Measurements from ENCODE around the gene ARHGEF40.

The ARHGEF40 gene

DNA sequence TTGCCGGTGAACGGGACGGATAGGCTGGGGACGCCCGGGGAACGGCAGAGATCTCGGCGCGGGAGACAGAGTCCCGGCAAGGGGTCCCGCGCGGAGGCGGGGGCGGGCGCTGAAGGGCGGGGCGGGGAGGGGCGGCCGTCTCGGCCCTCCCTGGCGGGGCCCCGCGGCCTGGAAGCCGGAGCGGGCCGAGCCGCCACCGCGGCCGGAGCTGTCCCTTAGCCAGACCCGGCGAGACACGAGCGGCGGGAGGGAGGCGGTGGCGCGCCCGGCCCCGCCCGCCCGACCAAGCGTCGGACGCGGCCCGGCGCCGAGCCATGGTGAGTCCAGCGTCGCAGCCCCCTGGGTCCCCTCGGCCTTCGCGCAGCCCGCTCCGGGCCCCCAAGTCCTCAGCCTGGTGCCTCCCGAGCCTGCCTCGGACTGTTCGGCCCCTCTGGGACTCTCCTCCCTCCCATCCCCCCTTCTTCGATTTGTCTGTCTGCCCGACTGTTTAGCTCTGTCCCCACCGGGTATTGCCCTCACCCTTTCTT lies at the start of gene ARHGEF40:
ARHGEF40 (plus strand) TSS at position 222 of the 527 bp plus-strand sequence; CDS start at position 315, 93 bp downstream.
- no peak for ATAC-seq

DNA sequence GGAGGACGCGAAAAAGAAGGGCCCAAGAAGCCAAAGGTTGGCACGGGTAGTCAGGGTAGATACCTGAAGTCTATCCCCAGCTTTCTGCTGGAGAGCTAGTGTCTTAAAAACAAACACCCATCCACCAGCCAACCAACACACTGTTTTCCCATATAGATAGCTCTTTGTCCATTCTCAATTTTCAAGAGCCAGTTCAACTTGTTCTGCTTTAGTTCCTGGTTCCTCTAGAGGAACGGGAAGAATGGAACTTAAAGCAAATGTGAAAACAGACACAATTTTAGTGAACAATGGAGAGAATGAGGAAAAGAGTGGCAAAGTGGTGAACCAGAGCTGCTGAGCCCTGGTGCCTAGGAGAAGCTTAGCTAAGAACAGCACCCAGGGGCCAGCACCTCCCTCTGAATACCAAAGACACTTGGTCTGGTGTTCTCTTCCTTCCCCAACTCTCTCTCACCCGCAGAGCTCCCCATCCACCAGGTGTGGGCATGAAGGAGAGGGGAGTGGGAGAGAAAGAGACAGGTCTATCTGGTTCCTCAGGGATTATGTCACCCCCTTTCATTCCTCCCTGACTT lies 49.0 kb upstream of the ARHGEF40 start:
- no peak for ATAC-seq

DNA sequence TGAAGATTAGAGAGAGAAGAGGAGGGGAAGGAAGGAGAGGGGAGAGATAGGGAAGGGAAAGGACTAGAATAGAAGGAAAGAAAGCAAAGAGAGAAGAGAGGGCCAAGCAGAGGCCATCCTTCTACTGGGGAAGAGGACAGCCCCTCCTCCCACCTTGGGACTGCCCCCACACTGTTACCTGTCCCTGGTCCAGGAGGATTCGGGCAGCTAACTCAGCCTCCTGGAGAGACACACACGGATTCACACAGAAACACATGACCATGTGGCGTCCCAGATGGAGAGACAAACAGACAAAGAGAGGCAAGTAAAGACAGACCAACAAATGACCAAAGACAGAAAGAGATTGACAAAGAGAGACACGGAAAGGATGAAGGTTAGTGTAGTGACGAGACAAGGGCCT lies 47.4 kb upstream of the ARHGEF40 start:
- ATAC-seq, result no peak

DNA sequence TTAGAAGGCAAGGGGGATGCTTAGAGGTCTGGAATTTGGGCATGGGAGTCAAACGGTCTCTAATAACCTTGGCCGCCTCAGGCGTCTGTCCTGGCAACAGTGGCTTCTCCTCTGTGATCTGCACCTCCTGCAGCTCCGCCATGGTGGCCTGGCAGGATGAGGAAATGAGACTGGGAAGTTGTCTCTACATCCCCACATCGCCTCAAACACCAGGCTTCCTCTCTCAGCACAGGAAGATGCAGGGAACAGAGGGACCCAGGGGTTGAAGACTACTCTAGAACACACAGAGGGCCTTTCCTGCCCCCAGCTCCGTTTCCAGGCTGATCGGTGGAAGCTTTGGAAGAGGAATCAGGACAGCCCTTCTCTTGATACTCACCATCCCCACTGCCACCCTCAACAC lies 46.9 kb upstream of the ARHGEF40 start:
- ATAC-seq, result no peak

DNA sequence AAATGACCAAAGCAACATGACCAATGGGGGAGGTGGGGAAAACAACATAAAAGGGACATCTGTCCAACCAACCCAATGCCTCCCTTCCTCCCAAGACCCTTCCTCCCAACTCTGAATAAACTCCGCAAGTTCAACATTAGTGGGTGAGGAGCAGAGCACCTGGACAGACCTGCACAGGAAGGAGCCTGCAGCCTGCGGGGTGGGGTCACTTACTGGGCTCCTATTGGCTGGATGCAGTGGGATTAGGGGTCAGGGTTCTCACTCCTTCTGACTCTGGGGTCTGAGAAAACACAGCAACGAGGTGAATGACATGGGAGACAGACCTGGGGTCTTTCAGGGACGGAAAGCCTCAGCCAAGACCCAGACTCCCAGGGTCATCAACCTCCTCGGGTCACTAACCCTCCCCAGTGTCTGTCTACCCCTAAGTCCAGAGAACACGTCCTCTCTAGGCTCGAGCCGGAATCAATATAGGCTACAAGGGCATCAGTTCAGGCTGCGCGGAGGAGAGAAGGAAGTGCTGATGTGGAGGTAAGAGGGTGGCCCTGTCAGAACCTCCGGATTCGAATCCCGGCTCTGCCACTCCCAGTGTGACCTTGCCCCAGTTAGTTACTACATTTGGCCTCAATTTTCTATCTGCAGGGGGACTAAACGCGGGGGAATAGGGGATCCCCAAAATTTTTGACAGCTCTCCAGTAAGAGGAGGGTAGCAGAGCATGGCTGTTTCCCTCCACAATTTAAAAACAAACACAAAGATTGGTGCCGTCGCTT lies 46.1 kb upstream of the ARHGEF40 start:
- no peak for ATAC-seq

DNA sequence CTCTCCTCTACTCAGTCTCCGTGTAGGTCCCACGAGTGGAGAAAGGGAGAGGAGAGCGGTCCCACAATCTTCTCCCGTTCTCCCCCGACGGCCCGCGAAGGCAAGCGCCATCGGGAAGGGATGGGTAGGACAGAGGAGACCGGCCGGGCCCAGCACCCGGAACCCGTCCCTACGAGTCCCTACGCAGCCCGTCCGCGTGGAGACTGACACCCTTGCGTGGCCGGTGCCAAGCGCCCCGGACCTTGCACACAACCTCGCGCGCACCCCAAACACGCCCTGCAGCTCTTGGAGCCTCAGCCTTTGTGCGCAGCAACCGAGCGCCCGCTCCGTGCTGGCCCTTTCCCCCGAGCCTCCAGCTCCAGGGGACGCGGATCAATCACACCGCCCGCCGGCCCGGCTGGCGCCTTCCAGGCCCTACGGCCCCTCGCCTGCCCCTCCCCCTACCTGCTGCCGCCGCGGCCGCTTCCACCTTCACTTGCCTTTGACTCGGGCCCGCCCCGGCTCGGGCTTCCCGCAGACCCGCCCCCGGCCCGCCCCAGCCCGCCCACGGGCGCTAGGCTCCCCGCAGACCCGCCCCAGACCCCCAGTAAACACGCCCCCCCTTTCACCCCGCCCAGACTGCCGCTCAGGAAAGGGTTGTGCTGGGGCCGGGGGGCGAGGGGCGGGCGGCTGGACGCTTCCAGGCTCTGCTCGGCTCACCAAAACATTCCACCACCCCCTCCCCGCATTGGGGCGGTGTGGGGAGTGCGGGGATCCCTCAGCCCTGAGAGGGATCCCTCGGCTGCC lies 45.3 kb upstream of the ARHGEF40 start, which contains the start of gene NDRG2:
NDRG2 (minus strand) TSS at position 477 of the 786 bp plus-strand sequence. CDS start 1,746 bp downstream, outside the sequence.
- ATAC-seq, result peak; percentile 78 to 80

DNA sequence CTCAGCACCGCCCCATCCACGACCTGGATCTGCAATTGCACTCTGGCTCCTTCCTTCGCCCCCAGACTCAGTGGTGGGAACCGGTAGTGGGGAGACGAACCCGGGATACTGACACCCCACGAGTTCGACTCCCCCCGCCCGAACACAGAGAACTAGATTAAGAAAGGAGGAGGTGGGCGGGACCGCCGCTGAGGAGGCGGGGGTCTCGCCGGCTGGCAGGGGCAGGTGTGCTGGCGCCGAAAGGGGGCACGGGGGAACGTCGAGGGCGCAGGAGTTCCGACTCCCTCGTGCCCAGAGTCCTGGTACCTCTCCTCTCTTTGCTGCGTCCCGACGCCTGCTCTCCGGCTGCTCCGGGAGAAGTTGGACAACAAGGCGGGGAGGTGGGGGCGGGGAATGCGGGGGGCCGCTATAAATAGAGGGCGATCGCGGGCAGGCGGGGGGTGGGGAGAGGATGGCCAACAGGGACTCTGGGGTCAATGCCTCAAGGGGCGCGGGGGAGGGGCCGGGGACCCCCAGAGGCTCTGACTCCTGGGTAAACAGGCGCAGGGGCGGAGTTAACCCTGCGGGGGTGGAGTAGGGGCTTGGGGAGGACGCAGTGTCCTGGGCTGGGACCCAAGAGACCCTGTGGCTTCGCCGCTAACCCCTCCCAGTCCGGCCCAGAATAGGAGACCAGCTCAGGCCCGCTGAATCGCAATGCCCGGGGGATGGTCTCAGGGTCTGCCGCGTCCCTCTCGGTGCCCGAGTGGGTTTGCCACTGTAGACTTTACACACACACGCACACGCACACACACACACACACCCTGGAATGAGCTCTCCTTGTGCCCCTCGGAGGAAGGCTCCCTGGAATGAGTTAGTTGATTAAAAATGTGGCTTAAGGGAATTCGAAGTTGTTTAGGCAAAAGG lies 44.5 kb upstream of the ARHGEF40 start:
- peak in 1 of 2 donors; percentile 35 for ATAC-seq

DNA sequence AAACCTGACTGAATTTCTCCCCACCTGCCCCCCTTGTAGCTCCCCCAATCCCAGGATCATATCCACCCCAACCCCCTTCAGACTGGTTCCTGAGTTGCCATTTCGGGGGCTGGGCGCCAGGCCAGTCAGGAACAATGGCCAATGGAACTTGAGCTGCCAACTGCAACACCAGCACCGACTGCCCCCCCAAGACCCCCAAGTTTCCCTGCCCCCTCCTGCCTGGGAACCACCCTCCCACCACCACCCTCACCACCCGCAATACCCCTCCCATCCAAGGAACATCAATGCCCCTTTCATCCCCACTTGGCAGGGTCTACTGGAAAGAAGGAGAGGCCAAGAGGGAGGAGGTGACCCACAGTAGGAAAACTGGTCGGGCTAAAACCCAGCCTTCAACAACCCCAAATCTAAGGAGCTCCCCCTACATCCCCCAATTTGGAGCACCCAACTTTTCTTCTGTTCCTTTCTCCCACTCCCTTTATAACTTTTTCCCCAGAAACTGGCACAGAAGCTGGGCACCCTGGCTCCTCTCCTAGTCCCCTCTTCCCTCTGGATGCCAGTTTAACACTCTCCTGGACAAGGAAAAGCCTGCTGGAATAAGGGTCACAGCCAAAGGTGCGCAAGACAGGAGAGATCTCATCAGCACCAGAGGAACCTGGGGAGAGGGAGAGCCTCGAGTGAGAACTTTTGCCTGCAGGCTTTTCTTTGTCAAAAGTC lies 43.7 kb upstream of the ARHGEF40 start:
- no peak for ATAC-seq

DNA sequence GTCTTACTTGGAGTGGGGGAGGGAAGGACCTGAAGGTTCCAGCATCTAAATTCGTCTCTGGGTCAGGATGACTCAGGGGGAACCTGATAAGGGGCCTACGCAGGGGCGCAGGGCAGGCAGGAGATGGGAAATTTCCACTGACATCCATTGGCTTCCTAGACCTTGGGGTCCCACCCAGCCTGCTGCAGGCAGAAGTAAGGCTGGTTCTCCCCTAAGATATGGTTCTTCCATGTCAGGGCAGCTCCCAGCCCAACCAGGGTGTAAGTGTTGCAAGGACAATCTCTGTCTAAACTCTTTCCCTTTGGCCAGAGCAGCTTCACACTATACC lies 43.2 kb upstream of the ARHGEF40 start:
- no peak for ATAC-seq

DNA sequence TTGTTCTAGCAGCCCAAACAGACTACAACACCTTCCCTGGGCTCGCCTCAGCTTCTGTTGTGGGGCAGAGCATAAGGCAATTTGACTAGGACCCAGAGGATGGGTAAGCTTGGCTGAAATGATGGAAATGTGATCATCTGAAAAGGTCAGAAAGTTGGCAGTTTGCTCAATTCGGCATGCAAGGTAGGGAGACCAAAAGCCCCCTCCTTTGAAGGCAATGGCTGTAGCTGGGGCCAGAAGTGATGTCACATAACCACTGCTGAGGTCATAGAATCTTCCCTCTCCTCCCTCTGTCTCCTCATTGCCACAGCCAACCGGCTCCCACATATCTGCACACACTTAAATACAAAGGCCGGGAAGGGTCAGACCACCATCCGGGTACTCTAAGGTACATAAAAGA lies 40.2 kb upstream of the ARHGEF40 start, which contains the start of gene TPPP2:
TPPP2 (plus strand) TSS at position 301 of the 400 bp plus-strand sequence. CDS start 365 bp downstream, outside the sequence.
- no peak for ATAC-seq

DNA sequence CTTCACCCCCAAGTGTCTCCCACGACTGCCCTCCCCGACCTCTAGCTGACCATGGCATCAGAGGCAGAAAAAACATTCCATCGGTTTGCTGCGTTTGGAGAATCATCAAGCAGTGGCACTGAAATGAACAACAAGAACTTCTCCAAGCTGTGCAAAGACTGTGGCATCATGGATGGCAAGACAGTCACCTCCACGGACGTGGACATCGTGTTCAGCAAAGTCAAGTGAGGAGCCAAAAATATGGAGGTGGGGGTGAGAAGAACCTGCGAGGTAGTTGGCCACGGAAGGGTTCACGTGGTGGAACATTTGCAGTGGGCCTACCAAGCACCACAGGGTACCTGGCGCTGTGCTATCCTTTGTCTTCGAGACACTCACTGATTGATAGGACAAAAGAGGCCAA lies 39.6 kb upstream of the ARHGEF40 start:
- ATAC-seq, result no peak

DNA sequence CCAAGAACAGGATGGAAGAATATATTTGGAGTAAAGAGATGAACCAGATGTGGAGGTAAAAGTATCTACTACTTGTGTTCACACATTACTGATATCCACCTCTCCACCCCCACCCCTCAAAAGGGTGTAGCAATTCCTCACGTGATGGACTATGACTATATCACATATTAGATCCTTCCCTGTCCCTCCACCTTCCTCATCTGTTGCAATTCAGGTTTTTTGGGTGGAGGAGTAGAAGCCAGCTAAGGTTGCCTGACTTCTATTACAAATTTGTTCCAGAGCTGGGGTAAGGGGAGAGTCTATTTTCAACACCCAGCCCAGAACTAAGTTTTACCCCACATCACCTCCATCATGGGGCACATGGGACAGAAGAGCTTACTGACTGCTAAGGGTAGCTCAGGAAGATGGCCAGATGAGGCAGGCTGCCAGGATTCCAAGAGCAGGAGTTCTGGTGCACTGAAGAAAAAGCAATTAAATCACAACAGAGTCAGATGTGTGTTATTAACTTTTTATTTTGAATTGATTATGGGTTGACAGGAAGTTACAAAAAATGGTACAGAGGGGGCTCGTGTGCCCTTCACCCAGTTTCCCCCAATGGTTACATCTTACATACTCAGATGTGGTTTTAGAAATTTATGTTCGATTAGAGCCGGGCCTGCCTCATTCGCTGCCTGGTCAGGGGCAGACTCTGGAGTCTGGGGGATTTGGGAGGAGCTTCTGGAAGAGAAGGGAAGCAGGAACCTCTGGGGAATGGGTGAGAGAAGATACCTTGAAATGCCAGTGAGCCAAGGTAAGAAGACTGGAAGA lies 37.6 kb upstream of the ARHGEF40 start:
- ATAC-seq, result no peak

DNA sequence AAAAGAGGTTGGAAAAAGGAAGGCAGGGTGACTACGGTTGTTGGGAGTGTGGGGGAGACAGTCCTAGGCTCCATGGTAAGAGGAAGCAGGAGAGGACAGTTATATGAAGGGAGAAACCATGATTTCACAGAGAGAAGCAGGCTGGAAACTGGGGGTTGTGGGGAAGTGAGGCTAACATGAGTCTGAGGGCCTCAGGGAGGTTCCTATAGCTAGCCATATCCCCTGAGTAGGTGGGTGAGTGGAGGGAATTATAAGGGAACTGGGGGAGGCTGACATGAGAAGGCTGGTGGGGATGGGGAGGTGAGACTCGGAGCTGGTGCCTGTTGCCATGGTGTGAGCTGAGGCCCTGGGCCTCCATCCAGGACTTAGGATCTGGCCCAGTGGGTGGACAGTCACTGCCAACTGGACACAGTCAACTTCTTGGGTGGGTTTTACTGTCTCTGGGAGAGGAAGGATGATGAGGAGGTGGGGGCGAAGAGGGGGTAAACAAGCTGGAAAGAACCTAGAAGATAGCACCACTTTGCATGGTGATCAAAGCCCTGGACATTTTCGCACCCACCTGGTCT lies 36.9 kb upstream of the ARHGEF40 start:
- ATAC-seq, result no peak

DNA sequence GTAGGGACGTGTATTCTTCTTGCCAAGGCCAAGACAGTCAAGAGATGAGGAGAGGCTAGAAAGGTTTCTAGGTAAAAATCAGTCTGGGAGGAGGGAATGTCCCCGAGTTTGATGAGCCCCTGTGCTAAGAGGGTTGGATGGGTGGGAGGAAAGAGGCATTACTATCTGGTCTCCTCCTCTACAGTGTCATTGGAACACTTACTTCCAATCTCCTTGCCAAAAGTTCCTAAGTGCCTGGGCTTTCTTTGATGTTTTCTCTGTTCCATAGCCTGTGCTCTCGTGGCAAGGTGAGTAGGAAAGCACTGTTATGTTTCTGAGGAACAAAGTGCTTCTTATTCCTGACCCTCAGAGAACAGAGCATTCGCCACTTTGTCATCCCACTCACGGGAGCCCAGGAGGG lies 35.4 kb upstream of the ARHGEF40 start, which contains the start of gene RNASE13:
RNASE13 (minus strand) TSS at position 101 of the 400 bp plus-strand sequence. CDS start 519 bp downstream, outside the sequence.
- no peak for ATAC-seq

DNA sequence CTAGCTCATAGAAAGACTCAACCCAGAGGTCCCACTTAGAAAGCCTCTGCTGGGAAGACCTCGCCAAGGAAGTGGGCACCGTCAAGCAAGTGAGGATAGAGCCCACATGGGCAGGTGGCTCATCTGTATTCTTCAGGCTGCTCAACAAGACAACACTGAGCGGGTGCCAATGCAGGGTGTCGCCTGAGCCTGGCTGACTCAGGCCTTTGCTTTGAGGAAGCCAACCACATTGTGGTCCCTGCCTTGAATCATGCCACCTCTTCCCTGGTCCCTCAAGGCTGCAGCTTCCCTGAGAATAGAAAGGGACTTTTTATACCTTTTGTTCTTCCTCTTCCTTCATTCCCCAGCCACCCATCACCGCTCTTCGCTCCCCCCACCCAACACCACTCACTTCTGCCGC lies 33.4 kb upstream of the ARHGEF40 start:
- ATAC-seq, result no peak

DNA sequence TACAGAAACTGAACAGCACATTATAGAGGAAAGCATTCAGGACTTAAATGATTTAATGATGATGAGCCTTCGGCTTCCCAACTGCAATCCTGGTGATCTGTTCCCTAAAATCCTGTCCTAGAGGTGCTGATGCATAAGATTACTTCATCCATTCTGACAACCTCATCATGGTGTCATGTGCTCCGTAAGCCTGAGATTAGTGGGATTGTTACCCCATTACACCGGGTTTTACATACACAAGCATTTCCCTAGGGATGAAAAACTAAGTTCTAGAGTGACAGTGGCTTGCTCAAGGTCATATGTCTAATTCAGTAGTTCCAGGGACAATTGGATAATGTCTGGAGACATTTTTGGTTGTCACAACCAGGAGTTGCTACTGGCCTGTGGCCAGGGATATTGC lies 32.9 kb upstream of the ARHGEF40 start:
- ATAC-seq, result no peak

DNA sequence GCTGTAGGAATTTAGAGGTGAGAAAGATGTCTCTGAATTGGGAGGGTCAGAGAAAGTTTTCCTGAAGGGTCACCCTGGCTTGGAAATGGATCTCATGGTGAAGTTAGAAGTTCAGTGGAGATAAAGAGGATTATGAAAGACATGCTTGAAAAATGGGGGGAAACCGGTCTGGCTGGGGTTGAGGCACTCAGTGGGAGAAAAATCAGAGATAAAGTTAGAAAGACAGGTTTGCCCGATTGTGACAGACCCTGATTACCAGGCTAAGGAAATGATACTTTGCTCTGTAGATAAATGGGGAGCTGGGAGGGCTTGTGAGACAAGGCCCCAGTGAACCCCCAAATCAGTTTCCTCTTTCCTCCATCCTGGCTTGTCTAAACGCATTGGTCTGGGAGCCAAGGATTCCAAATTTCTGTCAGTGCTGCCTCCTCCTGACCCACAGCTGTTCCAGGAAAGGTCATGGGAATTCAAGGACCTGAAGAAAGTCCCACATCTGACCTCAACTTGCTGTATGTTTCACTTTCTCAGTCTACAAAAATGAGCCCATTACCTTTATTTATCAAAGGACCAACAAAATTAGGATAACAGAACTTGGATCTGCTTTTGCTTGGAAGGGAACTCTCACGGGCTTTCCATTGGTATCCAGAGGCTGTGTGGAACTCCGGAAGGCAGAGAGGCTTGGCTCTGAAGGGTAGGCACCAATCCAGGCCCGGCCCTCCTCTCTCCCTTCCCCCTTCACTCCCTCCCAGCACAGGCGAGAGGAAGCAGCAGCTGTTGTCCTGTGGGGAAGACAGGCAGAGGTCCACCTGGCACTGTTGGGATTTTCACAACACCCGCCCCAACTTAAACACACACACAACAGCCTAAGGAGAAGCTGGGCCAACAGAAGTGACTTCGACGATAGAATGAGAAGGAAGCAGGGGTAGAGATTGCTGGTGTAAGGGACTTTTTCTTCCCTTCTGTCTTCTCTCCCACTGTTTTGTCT lies 31.4 kb upstream of the ARHGEF40 start:
- ATAC-seq, result no peak

DNA sequence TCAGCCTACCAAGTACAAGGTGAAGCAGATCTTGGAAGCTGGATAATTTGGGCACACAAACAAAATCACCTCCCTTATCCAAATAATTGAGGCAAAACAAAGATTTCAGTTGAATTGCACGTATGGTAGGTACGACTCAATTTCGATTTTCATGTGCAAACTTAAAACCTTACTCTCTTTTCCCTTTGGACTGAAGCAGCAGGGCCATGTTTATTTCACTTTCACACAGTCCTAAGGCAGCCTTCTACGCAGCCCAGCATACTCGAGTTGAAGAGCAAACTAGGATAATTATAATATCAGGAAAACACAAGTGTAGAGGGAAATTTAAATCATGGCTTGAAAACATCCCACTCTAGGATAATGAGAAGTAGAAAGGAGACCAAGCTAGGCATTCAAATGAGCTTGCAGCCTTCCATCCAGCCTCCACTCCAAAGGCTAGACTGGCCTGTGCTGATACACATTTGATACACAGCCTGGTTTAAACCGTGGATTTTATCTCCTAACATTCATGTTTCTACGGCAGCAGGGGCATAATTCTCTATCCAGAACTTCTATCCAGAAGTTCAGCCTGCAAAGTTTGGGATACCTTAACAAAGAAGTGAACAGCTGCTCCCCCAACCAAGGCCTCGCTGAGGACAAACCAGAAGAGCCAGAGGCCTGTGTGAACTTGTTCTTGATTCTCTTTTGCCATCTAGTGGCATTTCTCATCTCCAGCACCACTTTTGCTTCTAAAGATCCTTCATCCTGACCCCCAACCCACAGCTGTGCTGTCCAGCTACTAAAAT lies 30.3 kb upstream of the ARHGEF40 start:
- peak in 1 of 2 donors; percentile 49 for ATAC-seq
